Measurements from ENCODE around the gene PDXK.

GRCh38 chr21:43679951-43680350 lies 39.0 kb upstream of the PDXK start:
- TF ChIP-seq EZH2 (conservative IDR thresholded peaks at IDR 0.05; ENCODE audit: low read depth, low read length), result no peak
- TF ChIP-seq CREM (IDR thresholded peaks at IDR 0.05), result no peak
- no peak for TF ChIP-seq CREM (CRISPR knock-in tag; IDR thresholded peaks at IDR 0.05)
- no peak for TF ChIP-seq TCF7L2 (IDR thresholded peaks at IDR 0.05; ENCODE audit: low read depth, low read length)

Data from HepG2 (cell line).